Kidney (tissue), 14 donors: ENCODE measurements around the gene TAGLN2. TPM values are rescaled to one million over a fixed set of nuclear protein-coding genes. Genes with fewer than 3 reads are reported as not detected.
A peak's percentile ranks its signal among the peaks of the same experiment; 100 is the strongest.

ENCODE experiments used
- DNase-seq, 5 donors: peaks; one replicate each; pipeline ENCODE4 v3.0.0-alpha.2; 2013 to 2020
- FAIRE-seq: peaks from 2 replicates; lab custom pipeline; 2012; peaks lifted over from hg19 to GRCh38; lab: Jason Lieb, UNC
- H3K27ac ChIP-seq, 2 donors: one replicate each; pipeline ENCODE4 v1.7.0; 2013; ENCODE audit warnings: low read depth in 2 of 2, low read length in 2 of 2, inconsistent platforms in 1 of 2
- H3K27me3 ChIP-seq: one replicate; pipeline ENCODE4 v1.7.1; 2013; ENCODE audit warnings: low read length, inconsistent platforms; ENCODE audit not compliant: control insufficient read depth, insufficient read depth
- H3K36me3 ChIP-seq, 3 donors: one replicate each; pipeline versions ENCODE4 v1.7.0 to v1.7.1; 2013; ENCODE audit warnings: low read length in 3 of 3, control low read depth in 1 of 3, inconsistent platforms in 1 of 3; ENCODE audit not compliant: insufficient read depth in 3 of 3, control insufficient read depth in 2 of 3
- H3K4me1 ChIP-seq, 3 donors: one replicate each; pipeline versions ENCODE4 v1.7.0 to v1.7.1; 2013; ENCODE audit warnings: low read length in 3 of 3, inconsistent platforms in 1 of 3, low read depth in 1 of 3; ENCODE audit not compliant: control insufficient read depth in 2 of 3, insufficient read depth in 2 of 3
- H3K4me3 ChIP-seq, 3 donors: one replicate each; pipeline versions ENCODE4 v1.7.0 to v1.8.1; 2013; ENCODE audit warnings: low read length in 3 of 3, control low read depth in 1 of 3, inconsistent platforms in 1 of 3
- H3K9ac ChIP-seq, 3 donors: one replicate each; pipeline versions ENCODE4 v1.7.0 to v1.7.1; 2013; ENCODE audit warnings: low read length in 3 of 3, control low read depth in 1 of 3, inconsistent platforms in 1 of 3
- H3K9me3 ChIP-seq, 3 donors: one replicate each; pipeline versions ENCODE4 v1.7.0 to v1.7.1; 2013; ENCODE audit warnings: low read length in 3 of 3, control low read depth in 1 of 3, inconsistent platforms in 1 of 3; ENCODE audit not compliant: control insufficient read depth in 2 of 3, insufficient read depth in 1 of 3
- intact Hi-C: fragments of 100-400 bp; cut with DNase I; formaldehyde crosslinking; loops from one replicate; pipeline ENCODE4 v1.11.1; 2022
- polyA plus RNA-seq: library from polyadenylated mRNA; stranded (reverse); fragments of 350-450 nt; fragmentation: Illumina TruSeq; extraction: RNeasy Lipid Tissue Mini Kit (QIAGEN cat#74804); gene quantifications from one replicate; pipeline ENCODE4 v1.2.3, GENCODE V29; 2014; ENCODE audit warnings: low read depth, low replicate concordance; ENCODE audit not compliant: insufficient read depth
- total RNA-seq: library from RNA; stranded (reverse); fragmentation: NEBNext Ultra II Directional; extraction: Animal tissue kit (Norgen Biotek cat#: 25700); gene quantifications from one replicate; pipeline ENCODE4 v1.2.1, GENCODE V29; 2021
- TF ChIP-seq, protein P1 (sequence below): IDR thresholded peaks from 3 replicates; pipeline ENCODE4 v1.5.1; 2012; ENCODE audit warnings: mild to moderate bottlenecking, moderate library complexity, borderline replicate concordance; ENCODE audit not compliant: insufficient read depth; ENCODE audit errors: extremely low read depth
- donor health status: control.
- donor health status: control.
- donor health status: control.
- donor health status: control.
- donor health status: control.
- donor health status: DM: yes; HTN: yes; CAD: no.
- donor health status: Normal renal cell carcinoma (clear cell type).

The TAGLN2 gene
- total and polyA plus RNA-seq, 2 donors from 2014 or later: 223 to 358 TPM

DNA sequence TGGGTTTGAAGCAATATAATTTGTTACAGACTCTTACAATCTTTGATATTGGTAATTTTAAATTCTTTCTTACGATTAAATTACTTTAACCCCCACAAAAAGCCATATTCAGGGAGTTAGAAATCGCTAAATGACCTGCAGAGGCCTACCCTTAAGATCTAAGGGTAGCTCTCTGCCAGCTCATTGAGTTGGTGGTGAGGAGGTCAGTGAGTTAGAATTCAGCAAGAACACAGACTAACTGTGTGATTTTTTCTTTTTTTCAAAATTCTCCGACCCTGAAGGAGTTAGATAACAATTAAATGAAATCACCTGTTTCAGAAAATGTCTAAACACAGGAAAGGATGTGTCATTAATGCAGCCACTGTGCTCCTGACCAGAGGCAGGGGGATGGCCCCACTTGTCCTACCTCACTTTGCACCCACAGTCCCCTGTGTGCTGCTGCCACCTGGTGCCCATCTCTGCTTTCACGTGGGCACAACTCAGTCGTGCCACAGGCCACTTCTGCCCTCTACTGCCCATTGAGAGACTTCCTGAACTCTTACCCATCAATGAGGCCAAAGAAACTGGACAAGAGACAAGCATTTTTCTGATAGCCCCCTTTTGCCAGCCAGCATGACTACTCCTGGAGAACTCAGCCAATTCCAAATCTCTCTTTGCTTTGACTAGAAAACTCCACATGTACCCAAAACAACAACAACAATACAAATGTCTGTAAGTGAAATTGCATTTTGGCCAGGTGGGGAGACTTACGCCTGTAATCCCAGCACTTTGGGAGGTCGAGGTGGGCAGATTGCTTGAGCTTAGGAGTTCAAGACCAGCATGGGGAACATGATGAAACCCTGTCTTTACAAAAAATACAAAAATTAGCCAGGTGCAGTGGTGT, 33.8 kb downstream of the TAGLN2 start:
- FAIRE-seq (no peak), DNase-seq (peak; percentile 86 to 91 (median 87))
- Histone ChIP-seq H3K4me1 (peaks cover 0 to 9% (median 0%) of the 10 kb centered on the region in 3 donors), H3K27ac (no peak overlapping the region), H3K9ac (peak overlapping the region in 1 of 3 donors; percentile 43), H3K9me3 (no peaks in the 10 kb centered on the region), H3K4me3 (no peak overlapping the region), H3K36me3 (no peaks in the 10 kb centered on the region), H3K27me3 (no peaks in the 10 kb centered on the region)
- TF ChIP-seq, protein P1, sequence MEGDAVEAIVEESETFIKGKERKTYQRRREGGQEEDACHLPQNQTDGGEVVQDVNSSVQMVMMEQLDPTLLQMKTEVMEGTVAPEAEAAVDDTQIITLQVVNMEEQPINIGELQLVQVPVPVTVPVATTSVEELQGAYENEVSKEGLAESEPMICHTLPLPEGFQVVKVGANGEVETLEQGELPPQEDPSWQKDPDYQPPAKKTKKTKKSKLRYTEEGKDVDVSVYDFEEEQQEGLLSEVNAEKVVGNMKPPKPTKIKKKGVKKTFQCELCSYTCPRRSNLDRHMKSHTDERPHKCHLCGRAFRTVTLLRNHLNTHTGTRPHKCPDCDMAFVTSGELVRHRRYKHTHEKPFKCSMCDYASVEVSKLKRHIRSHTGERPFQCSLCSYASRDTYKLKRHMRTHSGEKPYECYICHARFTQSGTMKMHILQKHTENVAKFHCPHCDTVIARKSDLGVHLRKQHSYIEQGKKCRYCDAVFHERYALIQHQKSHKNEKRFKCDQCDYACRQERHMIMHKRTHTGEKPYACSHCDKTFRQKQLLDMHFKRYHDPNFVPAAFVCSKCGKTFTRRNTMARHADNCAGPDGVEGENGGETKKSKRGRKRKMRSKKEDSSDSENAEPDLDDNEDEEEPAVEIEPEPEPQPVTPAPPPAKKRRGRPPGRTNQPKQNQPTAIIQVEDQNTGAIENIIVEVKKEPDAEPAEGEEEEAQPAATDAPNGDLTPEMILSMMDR: peak; percentile 100
- intact Hi-C loops: loop anchor here (5.0 kb wide), 1 partner anchor 94 kb away; no protein-coding TSS in a partner anchor

DNA sequence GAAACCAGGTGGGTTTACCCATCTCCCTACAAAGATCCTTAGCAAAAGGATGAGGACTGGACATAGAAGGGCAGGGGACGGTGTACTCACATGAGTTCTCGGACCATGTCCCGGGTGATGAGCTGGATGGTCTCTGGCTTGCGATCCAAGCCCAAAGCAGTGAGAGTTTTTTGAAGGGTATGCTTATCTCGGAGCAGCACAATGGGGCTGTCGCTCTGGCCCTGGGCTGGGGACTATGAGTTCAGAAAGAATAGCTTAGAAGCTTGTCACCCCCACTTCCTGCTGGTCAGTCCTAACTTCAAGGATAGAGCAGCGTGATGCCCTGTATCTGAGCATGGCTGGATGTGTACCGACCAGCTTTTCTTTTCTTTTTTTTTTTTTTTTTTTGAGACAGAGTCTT, 34.9 kb downstream of the TAGLN2 start:
- intact Hi-C loops: loop anchor here (5.0 kb wide), 1 partner anchor 93 kb away; no protein-coding TSS in a partner anchor
- H3K27ac ChIP-seq: peak overlapping the region in 1 of 2 donors; percentile 13
- no peak for DNase-seq
- H3K9ac ChIP-seq: peak overlapping the region in 1 of 3 donors; percentile 31
- H3K9me3 ChIP-seq: no peaks in the 10 kb centered on the region
- FAIRE-seq: no peak
- H3K27me3 ChIP-seq: no peaks in the 10 kb centered on the region
- peaks cover 0 to 7% (median 0%) of the 10 kb centered on the region in 3 donors for H3K4me1 ChIP-seq
- no peaks in the 10 kb centered on the region for H3K36me3 ChIP-seq
- TF ChIP-seq, protein P1: no peak
- no peak overlapping the region for H3K4me3 ChIP-seq

DNA sequence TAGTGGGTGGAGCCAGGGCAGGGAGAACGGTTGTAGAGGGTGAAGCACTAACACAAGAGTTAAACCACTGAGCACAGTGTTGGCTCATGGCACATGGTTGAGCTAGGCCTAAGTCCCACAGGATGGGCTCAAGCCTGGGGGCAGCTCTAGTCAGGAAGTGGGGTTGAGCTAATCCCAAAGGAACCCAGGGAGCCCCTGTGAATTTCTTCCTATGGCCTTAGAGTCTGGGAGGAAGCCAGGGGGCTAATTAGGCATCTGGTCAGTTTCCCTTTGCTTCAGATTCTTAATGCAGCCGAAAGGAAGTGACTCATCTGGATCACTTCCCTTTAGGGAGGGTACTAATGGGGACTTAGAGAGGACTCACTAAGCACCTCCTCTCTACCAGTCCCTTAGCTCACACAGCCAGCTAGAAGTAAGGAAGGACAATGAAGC, 35.5 kb downstream of the TAGLN2 start:
- no peaks in the 10 kb centered on the region for H3K9me3 ChIP-seq
- no peaks in the 10 kb centered on the region for H3K36me3 ChIP-seq
- TF ChIP-seq, protein P1: no peak
- peaks cover 0 to 7% (median 0%) of the 10 kb centered on the region in 3 donors for H3K4me1 ChIP-seq
- DNase-seq (peak in 1 of 5 donors; percentile 72), FAIRE-seq (no peak)
- intact Hi-C loops: loop anchor here (5.0 kb wide), 1 partner anchor 93 kb away; no protein-coding TSS in a partner anchor
- no peaks in the 10 kb centered on the region for H3K27me3 ChIP-seq
- H3K9ac ChIP-seq: peak overlapping the region in 1 of 3 donors; percentile 31
- H3K4me3 ChIP-seq: no peak overlapping the region
- H3K27ac ChIP-seq: peak overlapping the region; percentile 13 to 50
